Measurements from ENCODE around the gene L1CAM. TPM values are rescaled to one million over a fixed set of nuclear protein-coding genes. Genes with fewer than 3 reads are reported as not detected.

L1CAM gene
- total and polyA plus RNA-seq, 2 experiments from 2014 or later: 0.33 to 0.69 TPM

- no peak for DNase-seq (ENCODE audit: low spot score)
- Histone ChIP-seq H3K79me2 (no peaks in the 10 kb centered on the region), H3K36me3 (replicated peaks; ENCODE audit: insufficient read depth, low read depth) (no peaks in the 10 kb centered on the region), H3K4me2 (no peak overlapping the region), H3K4me1 (ENCODE audit: insufficient read depth) (no peaks in the 10 kb centered on the region), H4K20me1 (ENCODE audit: insufficient read depth, poor library complexity, severe bottlenecking) (no peaks in the 10 kb centered on the region), H3K9me2 (replicated peaks; ENCODE audit: insufficient read depth) (no peaks in the 10 kb centered on the region), H2AFZ (no peak overlapping the region), H3K9me3 (ENCODE audit: low read depth) (no peaks in the 10 kb centered on the region), H3K4me3 (no peak overlapping the region), H3K27ac (no peak overlapping the region), H3K27me3 (no peaks in the 10 kb centered on the region)
- no peak for TF ChIP-seq CTCF (IDR thresholded peaks at IDR 0.05; ENCODE audit: poor library complexity)
- WGBS (ENCODE audit: low lambda C conversion rate, missing lambda C conversion rate): 55% methylated on average over 6 of the region's 6 CpGs
These were observed 14.5 kb downstream of the L1CAM start for GRCh38 chrX:153871451-153871850.

GRCh38 chrX:153870791-153871360 is 15.1 kb downstream of the L1CAM start:
- Histone ChIP-seq H3K27ac (no peak overlapping the region), H3K9me3 (ENCODE audit: low read depth) (no peaks in the 10 kb centered on the region), H3K27me3 (no peaks in the 10 kb centered on the region), H3K4me3 (no peak overlapping the region), H3K4me1 (ENCODE audit: insufficient read depth) (no peaks in the 10 kb centered on the region), H3K4me2 (no peak overlapping the region), H2AFZ (no peak overlapping the region), H3K9me2 (replicated peaks; ENCODE audit: insufficient read depth) (no peaks in the 10 kb centered on the region), H4K20me1 (ENCODE audit: insufficient read depth, poor library complexity, severe bottlenecking) (no peaks in the 10 kb centered on the region), H3K79me2 (no peaks in the 10 kb centered on the region), H3K36me3 (replicated peaks; ENCODE audit: insufficient read depth, low read depth) (no peaks in the 10 kb centered on the region)
- TF ChIP-seq EZH2 (IDR thresholded peaks at IDR 0.05; ENCODE audit: borderline replicate concordance) (no peak), CTCF (IDR thresholded peaks at IDR 0.05; ENCODE audit: poor library complexity) (no peak), EZH2phosphoT487 (IDR thresholded peaks at IDR 0.05; ENCODE audit: low read depth, severe bottlenecking, unreplicated experiment) (no peak)
- DNase-seq (ENCODE audit: low spot score): no peak
- 78% methylated on average over 20 of the region's 21 CpGs for WGBS (ENCODE audit: low lambda C conversion rate, missing lambda C conversion rate)

- H3K4me2 ChIP-seq: no peak overlapping the region
- H3K9me3 ChIP-seq (ENCODE audit: low read depth): no peaks in the 10 kb centered on the region
- H3K36me3 ChIP-seq (replicated peaks; ENCODE audit: insufficient read depth, low read depth): no peaks in the 10 kb centered on the region
- no peaks in the 10 kb centered on the region for H3K4me1 ChIP-seq (ENCODE audit: insufficient read depth)
- no peaks in the 10 kb centered on the region for H3K27me3 ChIP-seq
- no peak for DNase-seq (ENCODE audit: low spot score)
- 76% methylated on average over 11 of the region's 11 CpGs for WGBS (ENCODE audit: low lambda C conversion rate, missing lambda C conversion rate)
- no peak overlapping the region for H2AFZ ChIP-seq
- H3K27ac ChIP-seq: no peak overlapping the region
- TF ChIP-seq EZH2 (IDR thresholded peaks at IDR 0.05; ENCODE audit: borderline replicate concordance): no peak
- no peak for TF ChIP-seq CTCF (IDR thresholded peaks at IDR 0.05; ENCODE audit: poor library complexity)
- no peak for TF ChIP-seq EZH2phosphoT487 (IDR thresholded peaks at IDR 0.05; ENCODE audit: low read depth, severe bottlenecking, unreplicated experiment)
- no peaks in the 10 kb centered on the region for H4K20me1 ChIP-seq (ENCODE audit: insufficient read depth, poor library complexity, severe bottlenecking)
- no peaks in the 10 kb centered on the region for H3K79me2 ChIP-seq
- H3K4me3 ChIP-seq: no peak overlapping the region
- H3K9me2 ChIP-seq (replicated peaks; ENCODE audit: insufficient read depth): no peaks in the 10 kb centered on the region
These were observed 15.7 kb downstream of the L1CAM start for GRCh38 chrX:153870288-153870690.
